Esophagus mucosa (tissue), 1 donor: ENCODE results near the gene GATAD2B. TPM values are rescaled to one million over a fixed set of nuclear protein-coding genes. Genes with fewer than 3 reads are reported as not detected.
"Not testable (repeated sequence)": the region's sequence is repeated elsewhere in the genome, so short reads cannot be mapped to it uniquely, and the experiment has no call there.

Source experiments
- ATAC-seq: fragments of 200-7000 bp; cut with Tn5 transposase; one replicate; pipeline ENCODE4 v1.9.1; 2020
- total RNA-seq: library from RNA; stranded (reverse); gene quantifications from one replicate; pipeline ENCODE4 v1.2.4, GENCODE V29; 2023
- donor health status: DM: yes; HTN: yes; CAD: no.

Gene GATAD2B
- total RNA-seq, 1 donor from 2014 or later, result 17.9 TPM

- peak; percentile 2 for ATAC-seq
These were observed 146.4 kb downstream of the GATAD2B start for GRCh38 chr1:153776352-153776751.

- ATAC-seq, result peak; percentile 62
These were observed 147.1 kb downstream of the GATAD2B start for GRCh38 chr1:153775458-153776327.

GRCh38 chr1:153774780-153775457 is 147.9 kb downstream of the GATAD2B start, which contains the start of gene SLC27A3:
SLC27A3 (plus strand) TSS chr1:153775407; CDS start chr1:153775498, 91 bp downstream.
- peak; percentile 71 for ATAC-seq

- ATAC-seq, result no peak
These were observed 148.7 kb downstream of the GATAD2B start for GRCh38 chr1:153774026-153774595.

- ATAC-seq, result no peak
These were observed 149.5 kb downstream of the GATAD2B start for GRCh38 chr1:153773096-153773921.

- no peak for ATAC-seq
These were observed 150.8 kb downstream of the GATAD2B start for GRCh38 chr1:153771841-153772593.

- no peak for ATAC-seq
These were observed 151.5 kb downstream of the GATAD2B start for GRCh38 chr1:153771261-153771660.

- no peak for ATAC-seq
These were observed 152.0 kb downstream of the GATAD2B start for GRCh38 chr1:153770797-153771196.

GRCh38 chr1:153769221-153769620 is 153.6 kb downstream of the GATAD2B start:
- ATAC-seq, result no peak

- ATAC-seq, result no peak
These were observed 154.2 kb downstream of the GATAD2B start for GRCh38 chr1:153768316-153769181.

GRCh38 chr1:153767519-153767918 is 155.3 kb downstream of the GATAD2B start:
- no peak for ATAC-seq

- ATAC-seq, result not testable (repeated sequence)
These were observed 156.1 kb downstream of the GATAD2B start for GRCh38 chr1:153766663-153767062.

GRCh38 chr1:153764310-153764709 is 158.5 kb downstream of the GATAD2B start:
- ATAC-seq, result no peak

- ATAC-seq, result peak; percentile 22
These were observed 159.2 kb downstream of the GATAD2B start for GRCh38 chr1:153763365-153764225.

- no peak for ATAC-seq
These were observed 162.3 kb downstream of the GATAD2B start for GRCh38 chr1:153760440-153760839.
